ENCODE measurements around the gene IFITM1. TPM values are rescaled to one million over a fixed set of nuclear protein-coding genes. Genes with fewer than 3 reads are reported as not detected.
"Not testable (repeated sequence)": the region's sequence is repeated elsewhere in the genome, so short reads cannot be mapped to it uniquely, and the experiment has no call there.

Gene IFITM1
- total and polyA plus RNA-seq, 2 donors (not counting 1 experiment from before 2014, with no cell fraction given), result 21.1 to 93.0 TPM

DNA sequence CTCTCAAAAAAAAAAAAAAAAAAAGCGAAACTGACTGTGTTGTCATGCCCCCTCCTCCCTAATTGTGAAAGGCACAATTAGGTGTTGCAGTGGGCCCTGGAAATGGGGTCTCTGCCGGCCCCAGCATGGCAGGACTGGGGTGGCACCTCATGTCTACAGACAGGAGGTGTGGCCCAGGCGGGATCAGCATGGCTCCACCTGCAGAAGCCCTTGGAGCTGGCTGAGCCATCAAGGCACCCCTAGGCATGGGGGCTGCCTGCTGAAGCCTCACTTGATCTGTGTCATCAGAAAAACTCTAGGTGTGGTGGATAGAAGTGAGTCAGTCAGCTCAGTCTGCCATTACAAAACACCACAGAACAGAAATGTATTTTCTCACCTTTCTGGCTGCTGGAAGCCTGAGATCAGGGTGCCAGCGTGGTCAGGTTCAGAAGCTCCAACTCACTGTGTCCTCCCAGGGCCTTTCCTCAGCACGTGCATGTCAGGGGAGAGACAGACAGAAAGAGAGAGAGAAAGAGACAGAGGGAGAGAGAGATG is 45.4 kb downstream of the IFITM1 start:
- Histone ChIP-seq H3K27ac (ENCODE audit: insufficient read depth, low read length) (no peak overlapping the region), H3K4me1 (ENCODE audit: control insufficient read depth, extremely low read depth, insufficient read depth, low read length) (peaks cover 8% of the 10 kb centered on the region), H3K27me3 (ENCODE audit: control insufficient read depth, insufficient read depth, low read length) (peaks cover 11% of the 10 kb centered on the region), H3K9me3 (ENCODE audit: control insufficient read depth, insufficient read depth, low read depth, low read length) (no peaks in the 10 kb centered on the region), H3K79me2 (ENCODE audit: control insufficient read depth, insufficient read depth, low read length) (no peaks in the 10 kb centered on the region), H3K9ac (ENCODE audit: insufficient read depth, low read length) (no peak overlapping the region), H2AFZ (ENCODE audit: low read length) (no peak overlapping the region), H3K36me3 (ENCODE audit: control insufficient read depth, insufficient read depth, low read length) (peaks cover 2% of the 10 kb centered on the region), H4K20me1 (ENCODE audit: control insufficient read depth, extremely low read depth, insufficient read depth, low read length) (no peaks in the 10 kb centered on the region), H3K4me2 (ENCODE audit: extremely low read depth, insufficient read depth, low read length) (no peak overlapping the region), H3K4me3 (replicated peaks in 1 of 4; ENCODE audit: control extremely low read depth in 1 of 4, insufficient read depth in 1 of 4, low read depth in 3 of 4, low read length in 4 of 4) (no peak overlapping the region)
- no peak for DNase-seq (ENCODE audit: low read depth in 2 of 2)
- no peak for TF ChIP-seq EZH2 (IDR thresholded peaks at IDR 0.05; ENCODE audit: low read length, missing control alignments)
- TF ChIP-seq, protein P1, sequence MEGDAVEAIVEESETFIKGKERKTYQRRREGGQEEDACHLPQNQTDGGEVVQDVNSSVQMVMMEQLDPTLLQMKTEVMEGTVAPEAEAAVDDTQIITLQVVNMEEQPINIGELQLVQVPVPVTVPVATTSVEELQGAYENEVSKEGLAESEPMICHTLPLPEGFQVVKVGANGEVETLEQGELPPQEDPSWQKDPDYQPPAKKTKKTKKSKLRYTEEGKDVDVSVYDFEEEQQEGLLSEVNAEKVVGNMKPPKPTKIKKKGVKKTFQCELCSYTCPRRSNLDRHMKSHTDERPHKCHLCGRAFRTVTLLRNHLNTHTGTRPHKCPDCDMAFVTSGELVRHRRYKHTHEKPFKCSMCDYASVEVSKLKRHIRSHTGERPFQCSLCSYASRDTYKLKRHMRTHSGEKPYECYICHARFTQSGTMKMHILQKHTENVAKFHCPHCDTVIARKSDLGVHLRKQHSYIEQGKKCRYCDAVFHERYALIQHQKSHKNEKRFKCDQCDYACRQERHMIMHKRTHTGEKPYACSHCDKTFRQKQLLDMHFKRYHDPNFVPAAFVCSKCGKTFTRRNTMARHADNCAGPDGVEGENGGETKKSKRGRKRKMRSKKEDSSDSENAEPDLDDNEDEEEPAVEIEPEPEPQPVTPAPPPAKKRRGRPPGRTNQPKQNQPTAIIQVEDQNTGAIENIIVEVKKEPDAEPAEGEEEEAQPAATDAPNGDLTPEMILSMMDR (conservative IDR thresholded peaks at IDR 0.05 in 1 of 2, IDR thresholded peaks at IDR 0.05 in 1 of 2; ENCODE audit: low read depth in 1 of 2, low read length in 2 of 2), result no peak

DNA sequence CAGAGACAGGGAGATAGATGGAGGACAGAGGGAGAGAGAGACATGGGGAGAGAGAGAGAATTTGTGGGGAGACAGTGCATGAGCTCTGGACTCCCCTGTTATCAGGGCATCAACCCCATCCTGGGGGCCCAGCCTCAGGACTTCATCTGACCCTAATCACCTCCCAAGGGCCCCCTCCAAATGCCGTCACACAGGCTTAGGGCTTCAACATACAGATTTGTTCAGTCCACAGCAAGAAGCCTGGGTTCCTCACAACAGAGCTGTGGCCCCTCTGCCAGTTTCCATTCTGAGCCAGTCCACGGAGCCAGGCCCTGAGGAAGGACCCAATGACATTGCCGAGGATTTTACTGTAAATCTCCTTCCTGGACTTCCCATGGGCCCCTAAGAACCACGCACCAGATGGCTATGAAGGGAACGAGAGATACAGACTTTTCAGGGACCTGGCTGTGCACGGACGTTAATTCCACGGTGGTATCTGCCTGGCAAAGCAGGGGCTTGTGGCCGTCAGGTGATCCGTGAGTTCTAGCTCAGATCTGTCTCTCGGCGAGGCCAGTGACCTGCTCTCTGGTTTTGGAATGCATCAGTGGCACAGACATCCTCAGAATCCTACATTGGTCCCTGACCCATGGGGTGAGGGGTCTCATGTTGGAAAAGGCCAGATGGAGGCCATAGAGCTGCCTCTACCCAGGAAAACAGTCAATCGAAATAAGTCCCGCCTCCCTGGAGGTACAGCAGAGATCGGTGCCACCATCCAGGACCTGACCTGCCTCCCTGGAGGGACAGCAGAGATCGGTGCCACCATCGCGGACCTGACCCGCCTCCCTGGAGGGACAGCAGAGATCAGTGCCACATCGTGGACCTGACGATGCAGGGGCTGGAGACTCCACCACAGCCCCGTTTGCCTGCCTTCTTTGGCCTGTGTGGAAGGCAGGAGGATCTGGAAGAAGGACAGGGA is 46.8 kb downstream of the IFITM1 start:
- no peak overlapping the region for H3K4me3 ChIP-seq (replicated peaks in 1 of 4; ENCODE audit: control extremely low read depth in 1 of 4, insufficient read depth in 1 of 4, low read depth in 3 of 4, low read length in 4 of 4)
- H3K27me3 ChIP-seq (ENCODE audit: control insufficient read depth, insufficient read depth, low read length), result peaks cover 12% of the 10 kb centered on the region
- H3K4me1 ChIP-seq (ENCODE audit: control insufficient read depth, extremely low read depth, insufficient read depth, low read length), result peaks cover 2% of the 10 kb centered on the region
- no peak overlapping the region for H3K4me2 ChIP-seq (ENCODE audit: extremely low read depth, insufficient read depth, low read length)
- DNase-seq (ENCODE audit: low read depth in 2 of 2), result no peak
- no peak overlapping the region for H3K27ac ChIP-seq (ENCODE audit: insufficient read depth, low read length)
- H4K20me1 ChIP-seq (ENCODE audit: control insufficient read depth, extremely low read depth, insufficient read depth, low read length), result no peaks in the 10 kb centered on the region
- H3K9ac ChIP-seq (ENCODE audit: insufficient read depth, low read length), result no peak overlapping the region
- H2AFZ ChIP-seq (ENCODE audit: low read length), result no peak overlapping the region
- TF ChIP-seq EZH2 (IDR thresholded peaks at IDR 0.05; ENCODE audit: low read length, missing control alignments), result no peak
- TF ChIP-seq, protein P1 (conservative IDR thresholded peaks at IDR 0.05 in 1 of 2, IDR thresholded peaks at IDR 0.05 in 1 of 2; ENCODE audit: low read depth in 1 of 2, low read length in 2 of 2), result no peak
- peaks cover 2% of the 10 kb centered on the region for H3K36me3 ChIP-seq (ENCODE audit: control insufficient read depth, insufficient read depth, low read length)
- no peaks in the 10 kb centered on the region for H3K79me2 ChIP-seq (ENCODE audit: control insufficient read depth, insufficient read depth, low read length)
- no peaks in the 10 kb centered on the region for H3K9me3 ChIP-seq (ENCODE audit: control insufficient read depth, insufficient read depth, low read depth, low read length)

DNA sequence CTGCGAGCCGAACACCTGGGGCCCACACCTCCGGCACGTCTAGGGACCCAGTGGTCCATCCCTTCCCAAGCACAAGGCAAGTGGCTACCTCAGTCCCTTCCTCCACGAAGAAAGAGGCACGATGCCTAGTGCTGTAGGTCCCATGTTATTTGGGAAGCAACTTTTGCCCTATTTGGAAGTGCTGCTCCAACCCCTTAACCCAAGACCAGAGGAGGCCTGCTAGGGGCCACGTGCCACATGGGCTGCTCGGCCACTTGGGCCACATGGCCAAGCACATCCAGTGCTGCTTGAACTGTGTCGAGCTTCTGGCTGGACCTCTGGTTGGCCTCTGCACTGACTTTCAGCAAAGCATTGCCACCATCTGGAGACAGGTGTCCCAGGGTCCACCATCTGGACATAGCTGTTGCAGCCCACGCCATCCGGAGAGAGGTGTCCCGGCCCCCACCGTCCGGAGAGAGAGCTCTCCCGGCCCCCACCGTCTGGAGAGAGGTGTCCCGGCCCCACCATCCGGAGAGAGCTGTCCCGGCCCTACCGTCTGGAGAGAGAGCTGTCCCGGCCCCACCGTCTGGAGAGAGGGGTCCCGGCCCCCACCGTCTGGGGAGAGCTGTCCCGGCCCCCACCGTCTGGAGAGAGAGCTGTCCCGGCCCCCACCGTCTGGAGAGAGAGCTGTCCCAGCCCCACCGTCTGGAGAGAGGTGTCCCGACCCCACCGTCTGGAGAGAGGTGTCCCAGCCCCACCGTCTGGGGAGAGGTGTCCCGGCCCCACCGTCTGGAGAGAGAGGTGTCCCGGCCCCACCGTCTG is 49.0 kb downstream of the IFITM1 start:
- Histone ChIP-seq H4K20me1 (ENCODE audit: control insufficient read depth, extremely low read depth, insufficient read depth, low read length) (no peaks in the 10 kb centered on the region), H3K9me3 (ENCODE audit: control insufficient read depth, insufficient read depth, low read depth, low read length) (no peaks in the 10 kb centered on the region), H3K27ac (ENCODE audit: insufficient read depth, low read length) (no peak overlapping the region), H3K4me3 (replicated peaks in 1 of 4; ENCODE audit: control extremely low read depth in 1 of 4, insufficient read depth in 1 of 4, low read depth in 3 of 4, low read length in 4 of 4) (no peak overlapping the region), H3K79me2 (ENCODE audit: control insufficient read depth, insufficient read depth, low read length) (no peaks in the 10 kb centered on the region), H3K36me3 (ENCODE audit: control insufficient read depth, insufficient read depth, low read length) (no peaks in the 10 kb centered on the region), H3K27me3 (ENCODE audit: control insufficient read depth, insufficient read depth, low read length) (peaks cover 20% of the 10 kb centered on the region), H3K9ac (ENCODE audit: insufficient read depth, low read length) (no peak overlapping the region), H3K4me2 (ENCODE audit: extremely low read depth, insufficient read depth, low read length) (no peak overlapping the region), H3K4me1 (ENCODE audit: control insufficient read depth, extremely low read depth, insufficient read depth, low read length) (no peaks in the 10 kb centered on the region), H2AFZ (ENCODE audit: low read length) (no peak overlapping the region)
- TF ChIP-seq EZH2 (IDR thresholded peaks at IDR 0.05; ENCODE audit: low read length, missing control alignments), result no peak
- TF ChIP-seq, protein P1 (conservative IDR thresholded peaks at IDR 0.05 in 1 of 2, IDR thresholded peaks at IDR 0.05 in 1 of 2; ENCODE audit: low read depth in 1 of 2, low read length in 2 of 2), result no peak
- DNase-seq (ENCODE audit: low read depth in 2 of 2), result no peak

DNA sequence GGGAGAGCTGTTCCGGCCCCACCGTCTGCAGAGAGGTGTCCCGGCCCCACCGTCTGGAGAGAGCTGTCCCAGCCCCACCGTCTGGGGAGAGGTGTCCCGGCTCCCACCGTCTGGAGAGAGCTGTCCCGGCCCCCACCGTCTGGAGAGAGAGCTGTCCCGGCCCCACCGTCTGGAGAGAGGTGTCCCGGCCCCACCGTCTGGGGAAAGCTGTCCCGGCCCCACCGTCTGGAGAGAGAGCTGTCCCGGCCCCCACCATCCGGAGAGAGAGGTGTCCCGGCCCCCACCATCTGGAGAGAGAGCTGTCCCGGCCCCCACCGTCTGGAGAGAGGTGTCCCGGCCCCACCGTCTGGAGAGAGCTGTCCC is 49.6 kb downstream of the IFITM1 start:
- not testable (repeated sequence) for H3K9me3 ChIP-seq (ENCODE audit: control insufficient read depth, insufficient read depth, low read depth, low read length); DNase-seq (ENCODE audit: low read depth in 2 of 2); H3K4me1 ChIP-seq (ENCODE audit: control insufficient read depth, extremely low read depth, insufficient read depth, low read length); H3K79me2 ChIP-seq (ENCODE audit: control insufficient read depth, insufficient read depth, low read length); H4K20me1 ChIP-seq (ENCODE audit: control insufficient read depth, extremely low read depth, insufficient read depth, low read length); H2AFZ ChIP-seq (ENCODE audit: low read length); H3K36me3 ChIP-seq (ENCODE audit: control insufficient read depth, insufficient read depth, low read length); H3K4me3 ChIP-seq (replicated peaks in 1 of 4; ENCODE audit: control extremely low read depth in 1 of 4, insufficient read depth in 1 of 4, low read depth in 3 of 4, low read length in 4 of 4); H3K4me2 ChIP-seq (ENCODE audit: extremely low read depth, insufficient read depth, low read length); H3K9ac ChIP-seq (ENCODE audit: insufficient read depth, low read length); H3K27ac ChIP-seq (ENCODE audit: insufficient read depth, low read length)
- peaks cover 21% of the 10 kb centered on the region for H3K27me3 ChIP-seq (ENCODE audit: control insufficient read depth, insufficient read depth, low read length)

Measured in fibroblast of lung (primary cell).